HuH-7 (cell line): Measurements from ENCODE around the gene ZBTB20.
A peak's percentile ranks its signal among the peaks of the same experiment; 100 is the strongest.

Experiments
- DNase-seq: peaks from one replicate; pipeline ENCODE4 v3.0.0; 2011; ENCODE audit warnings: low spot score

The ZBTB20 gene

GRCh38 chr3:114624571-114625181 lies 522.4 kb downstream of the ZBTB20 start:
- DNase-seq: peak; percentile 42

- DNase-seq: no peak
These were observed 523.0 kb downstream of the ZBTB20 start for GRCh38 chr3:114624047-114624445.

GRCh38 chr3:114623420-114624046 lies 523.6 kb downstream of the ZBTB20 start:
- DNase-seq: no peak

- no peak for DNase-seq
These were observed 525.1 kb downstream of the ZBTB20 start for GRCh38 chr3:114622001-114622400.

- DNase-seq: no peak
These were observed 527.3 kb downstream of the ZBTB20 start for GRCh38 chr3:114619771-114620170.

- no peak for DNase-seq
These were observed 531.5 kb downstream of the ZBTB20 start for GRCh38 chr3:114615523-114616085.

GRCh38 chr3:114609973-114610630 lies 537.0 kb downstream of the ZBTB20 start:
- no peak for DNase-seq

- DNase-seq: no peak
These were observed 538.8 kb downstream of the ZBTB20 start for GRCh38 chr3:114608293-114608692.

GRCh38 chr3:114606336-114606735 lies 540.8 kb downstream of the ZBTB20 start:
- DNase-seq: peak; percentile 20

- DNase-seq: no peak
These were observed 546.5 kb downstream of the ZBTB20 start for GRCh38 chr3:114600571-114600970.

GRCh38 chr3:114597871-114598270 lies 549.2 kb downstream of the ZBTB20 start:
- DNase-seq: no peak

GRCh38 chr3:114597012-114597411 lies 550.1 kb downstream of the ZBTB20 start:
- DNase-seq: no peak

GRCh38 chr3:114596147-114596546 lies 550.9 kb downstream of the ZBTB20 start:
- DNase-seq: no peak

GRCh38 chr3:114595522-114596028 lies 551.5 kb downstream of the ZBTB20 start:
- DNase-seq: no peak

GRCh38 chr3:114590309-114591047 lies 556.6 kb downstream of the ZBTB20 start:
- DNase-seq: no peak

GRCh38 chr3:114587986-114588385 lies 559.1 kb downstream of the ZBTB20 start:
- no peak for DNase-seq

GRCh38 chr3:114586119-114586518 lies 561.0 kb downstream of the ZBTB20 start:
- DNase-seq: no peak

- no peak for DNase-seq
These were observed 561.4 kb downstream of the ZBTB20 start for GRCh38 chr3:114585687-114586086.

- DNase-seq: no peak
These were observed 562.2 kb downstream of the ZBTB20 start for GRCh38 chr3:114584734-114585371.

- DNase-seq: no peak
These were observed 564.2 kb downstream of the ZBTB20 start for GRCh38 chr3:114582929-114583328.

- no peak for DNase-seq
These were observed 574.6 kb downstream of the ZBTB20 start for GRCh38 chr3:114572364-114573062.
